ENCODE results near the gene GSG1L2. TPM values are rescaled to one million over a fixed set of nuclear protein-coding genes. Genes with fewer than 3 reads are reported as not detected.

The GSG1L2 gene
- total RNA-seq, 2 experiments from 2014 or later, result not detected

GRCh38 chr17:9814337-9814945, 7.4 kb downstream of the GSG1L2 start:
- H3K27me3 ChIP-seq (ENCODE audit: control insufficient read depth in 1 of 2, insufficient read depth in 2 of 2, low read length in 2 of 2), result no peaks in the 10 kb centered on the region
- Mint-ChIP-seq H3K9me3 (no peaks in the 10 kb centered on the region), H3K4me3 (no peak overlapping the region), H3K4me1 (ENCODE audit: low read depth) (no peaks in the 10 kb centered on the region), H3K36me3 (ENCODE audit: low read depth) (no peaks in the 10 kb centered on the region), H3K27me3 (no peaks in the 10 kb centered on the region), H3K27ac (no peak overlapping the region)
- no peaks in the 10 kb centered on the region for H3K4me1 ChIP-seq (ENCODE audit: insufficient read depth, low read length)
- no peak overlapping the region for H3K4me3 ChIP-seq (ENCODE audit: low read length)
- CTCF ChIA-PET, result no interaction called here
- H3K9me3 ChIP-seq (ENCODE audit: control insufficient read depth in 1 of 2, insufficient read depth in 1 of 2, low read length in 2 of 2), result peaks cover 0 to 3% of the 10 kb centered on the region in 2 experiments
- POLR2A ChIA-PET, result no interaction called here
- DNase-seq (no peak), ATAC-seq (ENCODE audit: poor library complexity) (no peak)
- intact Hi-C loops (cut with DNase I, micrococcal nuclease), result no loop called here
- TF ChIP-seq, protein P1, sequence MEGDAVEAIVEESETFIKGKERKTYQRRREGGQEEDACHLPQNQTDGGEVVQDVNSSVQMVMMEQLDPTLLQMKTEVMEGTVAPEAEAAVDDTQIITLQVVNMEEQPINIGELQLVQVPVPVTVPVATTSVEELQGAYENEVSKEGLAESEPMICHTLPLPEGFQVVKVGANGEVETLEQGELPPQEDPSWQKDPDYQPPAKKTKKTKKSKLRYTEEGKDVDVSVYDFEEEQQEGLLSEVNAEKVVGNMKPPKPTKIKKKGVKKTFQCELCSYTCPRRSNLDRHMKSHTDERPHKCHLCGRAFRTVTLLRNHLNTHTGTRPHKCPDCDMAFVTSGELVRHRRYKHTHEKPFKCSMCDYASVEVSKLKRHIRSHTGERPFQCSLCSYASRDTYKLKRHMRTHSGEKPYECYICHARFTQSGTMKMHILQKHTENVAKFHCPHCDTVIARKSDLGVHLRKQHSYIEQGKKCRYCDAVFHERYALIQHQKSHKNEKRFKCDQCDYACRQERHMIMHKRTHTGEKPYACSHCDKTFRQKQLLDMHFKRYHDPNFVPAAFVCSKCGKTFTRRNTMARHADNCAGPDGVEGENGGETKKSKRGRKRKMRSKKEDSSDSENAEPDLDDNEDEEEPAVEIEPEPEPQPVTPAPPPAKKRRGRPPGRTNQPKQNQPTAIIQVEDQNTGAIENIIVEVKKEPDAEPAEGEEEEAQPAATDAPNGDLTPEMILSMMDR (IDR thresholded peaks at IDR 0.05), result no peak
- no peak overlapping the region for H3K27ac ChIP-seq (ENCODE audit: low read depth in 1 of 2, low read length in 2 of 2)
- no peaks in the 10 kb centered on the region for H3K36me3 ChIP-seq (ENCODE audit: insufficient read depth, low read length)

GRCh38 chr17:9813166-9813565, 8.7 kb downstream of the GSG1L2 start:
- Histone ChIP-seq H3K4me3 (ENCODE audit: low read length) (no peak overlapping the region), H3K4me1 (ENCODE audit: insufficient read depth, low read length) (no peaks in the 10 kb centered on the region), H3K27me3 (ENCODE audit: control insufficient read depth in 1 of 2, insufficient read depth in 2 of 2, low read length in 2 of 2) (no peaks in the 10 kb centered on the region), H3K9me3 (ENCODE audit: control insufficient read depth in 1 of 2, insufficient read depth in 1 of 2, low read length in 2 of 2) (peaks cover 0 to 8% of the 10 kb centered on the region in 2 experiments), H3K36me3 (ENCODE audit: insufficient read depth, low read length) (no peaks in the 10 kb centered on the region), H3K27ac (ENCODE audit: low read depth in 1 of 2, low read length in 2 of 2) (no peak overlapping the region)
- Mint-ChIP-seq H3K9me3 (no peaks in the 10 kb centered on the region), H3K36me3 (ENCODE audit: low read depth) (no peaks in the 10 kb centered on the region), H3K27ac (no peak overlapping the region), H3K27me3 (no peaks in the 10 kb centered on the region), H3K4me1 (ENCODE audit: low read depth) (no peaks in the 10 kb centered on the region), H3K4me3 (no peak overlapping the region)
- ChIA-PET CTCF (no interaction called here), POLR2A (no interaction called here)
- TF ChIP-seq, protein P1 (IDR thresholded peaks at IDR 0.05), result no peak
- DNase-seq (no peak), ATAC-seq (ENCODE audit: poor library complexity) (no peak)
- intact Hi-C loops (cut with DNase I, micrococcal nuclease), result no loop called here

DNA sequence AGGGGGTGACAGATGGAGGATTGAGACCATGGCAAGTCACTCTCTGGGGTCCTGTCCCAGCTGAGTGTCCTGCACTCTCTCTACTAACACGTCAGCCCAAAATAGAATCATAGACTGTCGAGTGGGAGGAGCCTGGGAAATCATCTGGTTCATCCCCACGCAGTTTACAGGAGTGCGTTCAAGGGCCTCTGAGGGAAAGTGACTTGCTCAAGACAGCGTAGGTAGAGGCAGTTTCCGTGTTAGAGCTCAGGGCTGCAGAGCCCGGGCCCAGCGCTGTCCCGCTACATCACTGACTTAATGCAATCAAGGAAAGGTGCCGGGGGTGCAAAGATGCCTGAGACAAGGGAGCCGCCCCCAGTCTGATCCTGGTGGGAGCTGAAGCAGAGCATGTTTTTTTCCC, 10.3 kb downstream of the GSG1L2 start:
- no peak overlapping the region for H3K27ac ChIP-seq (ENCODE audit: low read depth in 1 of 2, low read length in 2 of 2)
- ChIA-PET CTCF (no interaction called here), POLR2A (no interaction called here)

More for the DNA sequence above, 10.3 kb downstream of the GSG1L2 start:
- Histone ChIP-seq H3K36me3 (ENCODE audit: insufficient read depth, low read length) (no peaks in the 10 kb centered on the region), H3K4me3 (ENCODE audit: low read length) (no peak overlapping the region), H3K27me3 (ENCODE audit: control insufficient read depth in 1 of 2, insufficient read depth in 2 of 2, low read length in 2 of 2) (no peaks in the 10 kb centered on the region), H3K9me3 (ENCODE audit: control insufficient read depth in 1 of 2, insufficient read depth in 1 of 2, low read length in 2 of 2) (peaks cover 0 to 8% of the 10 kb centered on the region in 2 experiments), H3K4me1 (ENCODE audit: insufficient read depth, low read length) (no peaks in the 10 kb centered on the region)
- no peaks in the 10 kb centered on the region for H3K9me3 Mint-ChIP-seq
- no peak overlapping the region for H3K27ac Mint-ChIP-seq
- ATAC-seq (ENCODE audit: poor library complexity) (no peak), DNase-seq (no peak)
- no peaks in the 10 kb centered on the region for H3K36me3 Mint-ChIP-seq (ENCODE audit: low read depth)
- no peaks in the 10 kb centered on the region for H3K4me1 Mint-ChIP-seq (ENCODE audit: low read depth)
- no peaks in the 10 kb centered on the region for H3K27me3 Mint-ChIP-seq
- intact Hi-C loops (cut with DNase I, micrococcal nuclease), result no loop called here
- H3K4me3 Mint-ChIP-seq, result no peak overlapping the region
- TF ChIP-seq, protein P1 (IDR thresholded peaks at IDR 0.05), result no peak

All from CD4-positive, alpha-beta T cell (primary cell).